ENCODE measurements around the gene C2orf92.

GRCh38 chr2:97739020-97739892 is 69.7 kb downstream of the C2orf92 start:
- TF ChIP-seq CTCF (IDR thresholded peaks at IDR 0.05; ENCODE audit: extremely low read depth in 1 of 2, insufficient read depth in 1 of 2, low read depth in 1 of 2, low read length in 2 of 2) (no peak), EZH2 (IDR thresholded peaks at IDR 0.05; ENCODE audit: borderline replicate concordance, low read depth, low read length, severe bottlenecking) (no peak), MAX (IDR thresholded peaks at IDR 0.05; ENCODE audit: insufficient read depth, insufficient read length) (no peak), FOS (IDR thresholded peaks at IDR 0.05; ENCODE audit: borderline replicate concordance, insufficient read depth, low read length) (no peak)

Data from endothelial cell of umbilical vein (primary cell).